PC-3 (cell line): ENCODE data around the gene ERBB4.

ENCODE experiments used
- EZH2 ChIP-seq: fragments of 300-600 bp; sonication (generic); IDR thresholded peaks from one replicate; pipeline ENCODE4 v1.6.1; 2017; ENCODE audit warnings: antibody characterized with exemption, mild to moderate bottlenecking, low read length; ENCODE audit not compliant: unreplicated experiment
- EZH2phosphoT487 ChIP-seq: fragments of 300-600 bp; sonication (generic); IDR thresholded peaks from 2 replicates; pipeline ENCODE4 v1.6.1; 2018; ENCODE audit warnings: mild to moderate bottlenecking, antibody characterized with exemption, low read length, borderline replicate concordance
- TF ChIP-seq, protein P1 (sequence below): fragments of 300-600 bp; sonication (generic); conservative IDR thresholded peaks from 2 replicates; pipeline ENCODE4 v1.5.1; 2017; ENCODE audit warnings: antibody characterized with exemption, low read depth, mild to moderate bottlenecking, low read length

DNA sequence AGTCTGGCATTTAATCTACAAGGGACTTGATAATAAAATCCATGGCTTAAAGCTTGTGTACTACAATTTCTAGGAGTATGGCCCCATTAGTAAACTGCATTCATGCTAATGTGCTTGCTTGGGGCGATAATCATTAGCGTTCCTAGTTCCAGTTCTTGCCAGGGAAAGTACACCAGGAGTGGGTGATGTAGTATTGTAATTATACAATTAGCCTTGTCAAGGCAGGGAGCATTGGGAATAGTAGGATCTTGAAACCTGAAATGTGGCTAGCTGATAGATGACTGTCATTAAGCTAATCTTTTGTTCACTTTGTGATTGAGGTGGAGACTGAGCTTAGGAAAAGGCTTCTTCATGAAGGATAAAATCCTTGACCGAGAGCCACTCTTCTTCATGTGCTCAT lies 993.0 kb downstream of the ERBB4 start:
- TF ChIP-seq, protein P1, sequence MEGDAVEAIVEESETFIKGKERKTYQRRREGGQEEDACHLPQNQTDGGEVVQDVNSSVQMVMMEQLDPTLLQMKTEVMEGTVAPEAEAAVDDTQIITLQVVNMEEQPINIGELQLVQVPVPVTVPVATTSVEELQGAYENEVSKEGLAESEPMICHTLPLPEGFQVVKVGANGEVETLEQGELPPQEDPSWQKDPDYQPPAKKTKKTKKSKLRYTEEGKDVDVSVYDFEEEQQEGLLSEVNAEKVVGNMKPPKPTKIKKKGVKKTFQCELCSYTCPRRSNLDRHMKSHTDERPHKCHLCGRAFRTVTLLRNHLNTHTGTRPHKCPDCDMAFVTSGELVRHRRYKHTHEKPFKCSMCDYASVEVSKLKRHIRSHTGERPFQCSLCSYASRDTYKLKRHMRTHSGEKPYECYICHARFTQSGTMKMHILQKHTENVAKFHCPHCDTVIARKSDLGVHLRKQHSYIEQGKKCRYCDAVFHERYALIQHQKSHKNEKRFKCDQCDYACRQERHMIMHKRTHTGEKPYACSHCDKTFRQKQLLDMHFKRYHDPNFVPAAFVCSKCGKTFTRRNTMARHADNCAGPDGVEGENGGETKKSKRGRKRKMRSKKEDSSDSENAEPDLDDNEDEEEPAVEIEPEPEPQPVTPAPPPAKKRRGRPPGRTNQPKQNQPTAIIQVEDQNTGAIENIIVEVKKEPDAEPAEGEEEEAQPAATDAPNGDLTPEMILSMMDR, result no peak
- TF ChIP-seq EZH2 (no peak), EZH2phosphoT487 (no peak)
